ENCODE data around the gene PRDM15.

- TF ChIP-seq CTCF (IDR thresholded peaks at IDR 0.05) (no peak), EP300 (IDR thresholded peaks at IDR 0.05) (no peak)
Measured at GRCh38 chr21:41866274-41866809, 12.8 kb downstream of the PRDM15 start.

Measured in tibial nerve (tissue), 4 donors.